Right ventricle myocardium inferior (tissue), 1 donor: Measurements from ENCODE around the gene CCRL2. TPM values are rescaled to one million over a fixed set of nuclear protein-coding genes. Genes with fewer than 3 reads are reported as not detected.
A peak's percentile ranks its signal among the peaks of the same experiment; 100 is the strongest.
"Not testable (repeated sequence)": the region's sequence is repeated elsewhere in the genome, so short reads cannot be mapped to it uniquely, and the experiment has no call there.

ENCODE experiments used
- ATAC-seq: fragments of 200-7000 bp; cut with Tn5 transposase; one replicate; pipeline ENCODE4 v1.9.1; 2020; ENCODE audit warnings: mild to moderate bottlenecking, moderate library complexity
- DNase-seq: peaks from one replicate; pipeline ENCODE4 v3.0.0; 2021; ENCODE audit errors: missing footprints
- intact Hi-C: fragments of 100-400 bp; cut with DNase I; formaldehyde crosslinking; loops from one replicate; pipeline ENCODE4 v1.11.0; 2022
- total RNA-seq: library from RNA; stranded (reverse); fragmentation: NEBNext Ultra II Directional; extraction: Animal tissue kit (Norgen Biotek cat#: 25700); gene quantifications from one replicate; pipeline ENCODE4 v1.2.1, GENCODE V29; 2021
- donor health status: DM: no; HTN: yes; CAD: no; lungs with severe emphysema.

Gene CCRL2
- total RNA-seq, 1 donor from 2014 or later: 1.2 TPM

DNA sequence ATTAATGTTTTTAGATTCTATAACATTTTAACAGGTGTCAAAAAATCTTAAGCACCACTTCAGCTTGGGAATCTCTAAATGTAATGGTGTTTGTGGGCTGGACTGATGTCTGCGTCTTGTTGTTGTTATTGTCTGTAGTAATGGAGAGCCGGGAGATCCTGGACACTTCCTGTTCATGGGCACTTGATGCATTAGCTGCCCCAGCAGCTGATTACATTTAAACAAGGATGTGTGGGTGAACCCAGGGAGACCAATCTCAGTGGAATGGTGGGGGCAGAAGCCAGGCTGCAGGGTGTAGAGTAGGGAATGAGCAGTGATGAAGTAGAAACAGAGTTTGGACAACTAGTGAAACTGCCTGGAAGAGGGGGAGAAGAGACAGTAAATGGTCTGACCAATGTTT lies 8.0 kb upstream of the CCRL2 start:
- intact Hi-C loops: no loop called here
- no peak for DNase-seq
- ATAC-seq: no peak

GRCh38 chr3:46399557-46399956 lies 7.5 kb upstream of the CCRL2 start:
- ATAC-seq: no peak
- DNase-seq: no peak
- intact Hi-C loops: no loop called here

DNA sequence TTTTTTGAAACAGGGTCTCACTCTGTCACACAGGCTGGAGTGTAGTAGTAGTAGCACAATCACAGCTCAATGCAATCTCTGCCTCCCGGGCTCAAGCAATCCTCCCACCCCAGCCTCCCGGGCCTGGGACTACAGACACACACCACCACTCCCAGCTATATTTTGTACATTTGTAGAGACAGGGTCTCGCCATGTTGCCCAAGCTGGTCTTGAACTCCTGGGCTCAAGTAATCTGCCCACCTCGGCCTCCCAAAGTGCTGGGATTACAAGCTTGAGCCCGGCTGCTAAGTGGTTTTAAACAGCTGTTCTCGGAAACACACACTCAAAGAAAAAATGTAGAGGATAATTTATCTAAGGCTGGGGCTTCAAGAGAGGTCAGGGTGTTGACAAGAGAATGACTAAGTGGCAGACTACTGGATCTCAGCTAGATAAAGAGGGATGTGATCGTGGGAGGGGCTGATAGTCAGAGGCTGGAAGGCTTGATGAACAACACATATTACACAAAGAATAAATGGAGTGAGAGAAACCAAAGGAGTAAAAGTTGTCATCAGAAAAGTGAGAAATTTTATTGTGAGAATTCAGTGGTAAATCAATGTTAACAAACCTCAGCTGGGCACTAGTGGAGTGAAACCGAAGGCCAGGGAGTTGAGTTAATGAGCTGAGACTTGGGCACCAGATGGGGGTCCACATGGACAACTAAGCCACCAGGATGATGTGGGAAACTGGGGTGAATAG lies 6.9 kb upstream of the CCRL2 start:
- no peak for ATAC-seq
- intact Hi-C loops: no loop called here
- no peak for DNase-seq

GRCh38 chr3:46400846-46401245 lies 6.2 kb upstream of the CCRL2 start:
- no peak for ATAC-seq
- DNase-seq: no peak
- intact Hi-C loops: no loop called here

- DNase-seq (no peak), ATAC-seq (no peak)
- intact Hi-C loops: no loop called here
These were observed 5.5 kb upstream of the CCRL2 start for GRCh38 chr3:46401579-46401978.

DNA sequence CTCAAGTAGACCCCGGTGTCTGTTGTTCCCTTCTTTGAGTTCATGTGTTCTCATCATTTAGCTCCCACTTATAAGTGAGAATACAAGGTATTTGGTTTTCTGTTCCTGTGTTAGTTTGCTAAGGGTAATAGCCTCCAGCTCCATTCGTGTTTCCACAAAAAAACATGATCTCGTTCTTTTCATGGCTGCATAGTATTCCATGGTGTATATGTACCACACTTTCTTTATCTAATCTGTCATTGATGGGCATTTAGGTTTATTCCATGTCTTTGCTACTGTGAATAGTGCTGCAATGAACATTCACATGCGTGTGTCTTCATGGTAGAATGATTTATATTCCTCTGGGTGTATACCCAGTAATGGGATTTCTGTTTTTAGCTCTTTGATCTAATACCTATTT lies 4.2 kb upstream of the CCRL2 start:
- ATAC-seq, DNase-seq, intact Hi-C loops: not testable (repeated sequence)

DNA sequence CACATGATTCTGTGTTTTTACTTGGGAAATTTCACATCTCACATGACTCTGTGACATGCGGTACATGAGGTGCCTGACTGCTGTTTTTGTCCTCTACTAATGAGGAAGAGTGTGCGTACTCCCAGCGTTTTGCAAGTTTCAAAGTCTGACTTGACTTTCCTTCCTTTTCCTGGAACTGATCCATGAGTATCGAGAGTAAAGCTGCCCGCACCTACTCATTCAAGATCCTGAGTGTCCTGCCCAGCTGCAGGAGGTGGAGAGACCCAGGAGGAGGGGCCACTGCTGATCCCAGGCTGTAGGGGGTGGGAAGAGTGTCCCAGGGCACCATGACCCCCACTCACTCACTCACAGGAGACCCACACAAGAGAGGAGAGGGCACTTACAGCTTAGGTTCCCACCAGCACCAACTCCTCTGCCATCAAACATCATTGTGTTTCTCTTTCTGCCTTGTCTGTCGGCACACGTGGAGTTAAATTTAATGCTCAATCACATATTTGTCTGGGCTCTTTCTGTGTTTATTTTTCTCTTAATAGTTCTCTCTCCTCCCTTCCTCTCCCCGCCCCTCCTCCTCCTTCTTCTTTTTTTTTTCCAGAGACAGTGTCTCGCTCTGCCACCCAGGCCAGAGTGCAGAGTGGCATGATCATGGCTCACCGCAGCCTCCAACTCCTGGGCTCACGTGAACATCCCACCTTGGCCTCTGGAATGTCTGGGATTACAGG lies 1.6 kb upstream of the CCRL2 start:
- ATAC-seq: no peak

DNA sequence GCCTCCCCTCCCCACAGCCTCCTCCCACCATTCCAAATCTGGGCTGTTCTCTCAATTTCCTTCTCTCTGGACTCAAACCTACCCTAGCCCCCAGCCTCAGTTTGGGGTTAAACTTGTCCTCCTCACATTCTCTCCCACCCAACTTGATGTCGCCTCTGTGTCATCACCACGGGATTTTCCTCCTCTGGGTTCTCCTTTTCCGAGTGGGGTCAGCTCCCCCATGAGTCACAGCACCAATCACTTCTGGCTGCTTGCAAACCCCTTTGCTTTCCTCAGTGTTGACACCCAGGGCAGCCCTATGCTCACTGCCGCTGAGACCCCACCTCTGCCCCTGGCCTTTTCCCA lies 644 bp upstream of the CCRL2 start:
- ATAC-seq (no peak), DNase-seq (no peak)
- intact Hi-C loops: no loop called here

More for the DNA sequence above, 1.6 kb upstream of the CCRL2 start:
- no peak for DNase-seq
- intact Hi-C loops: no loop called here

GRCh38 chr3:46407970-46408369 lies 911 bp downstream of the CCRL2 start:
- ATAC-seq (peak; percentile 74), DNase-seq (no peak)
- intact Hi-C loops: no loop called here

- DNase-seq (no peak), ATAC-seq (no peak)
- intact Hi-C loops: no loop called here
These were observed 1.8 kb downstream of the CCRL2 start for GRCh38 chr3:46408853-46409252.

DNA sequence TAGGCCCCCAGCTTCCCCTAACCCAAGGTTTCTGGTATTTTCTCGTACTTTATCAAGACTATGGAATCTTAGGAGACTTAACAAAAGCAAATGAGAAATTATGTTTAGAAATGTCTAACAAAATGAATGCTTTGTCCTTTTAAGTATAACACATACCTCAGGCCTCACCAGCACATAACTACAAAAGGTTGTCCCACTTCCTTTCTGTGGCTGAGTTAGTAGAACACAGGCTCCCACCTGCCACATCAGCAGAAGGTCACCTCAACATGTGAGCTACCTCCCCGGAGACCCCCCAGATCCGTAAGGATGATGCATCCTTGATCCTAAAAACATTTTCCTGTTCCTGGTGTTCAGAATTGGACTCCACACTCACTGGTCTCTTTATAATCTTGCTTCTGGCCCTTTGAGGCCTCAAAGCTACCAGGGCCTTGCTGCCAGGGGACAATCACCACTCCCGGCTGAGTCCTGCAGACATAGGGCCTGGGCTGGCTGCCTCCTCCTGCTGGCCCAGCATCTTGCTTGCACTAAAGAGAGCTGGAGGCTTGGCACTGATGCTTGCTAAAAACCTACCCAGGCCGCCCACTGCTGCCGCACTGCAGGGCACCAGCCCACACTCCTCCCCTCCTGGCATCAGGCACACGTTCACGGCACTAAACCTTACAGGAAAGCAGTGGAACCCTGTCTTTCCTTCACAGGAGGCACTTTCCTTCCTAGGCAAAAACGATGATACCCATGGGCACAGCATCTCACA lies 2.9 kb downstream of the CCRL2 start:
- DNase-seq (peak; percentile 76), ATAC-seq (peak; percentile 48)
- intact Hi-C loops: no loop called here

- intact Hi-C loops: no loop called here
- DNase-seq (no peak), ATAC-seq (no peak)
These were observed 3.6 kb downstream of the CCRL2 start for GRCh38 chr3:46410669-46411068.

GRCh38 chr3:46411271-46411670 lies 4.2 kb downstream of the CCRL2 start:
- intact Hi-C loops: no loop called here
- ATAC-seq (no peak), DNase-seq (no peak)

- DNase-seq: no peak
- ATAC-seq: no peak
- intact Hi-C loops: no loop called here
These were observed 5.8 kb downstream of the CCRL2 start for GRCh38 chr3:46412786-46413298.

DNA sequence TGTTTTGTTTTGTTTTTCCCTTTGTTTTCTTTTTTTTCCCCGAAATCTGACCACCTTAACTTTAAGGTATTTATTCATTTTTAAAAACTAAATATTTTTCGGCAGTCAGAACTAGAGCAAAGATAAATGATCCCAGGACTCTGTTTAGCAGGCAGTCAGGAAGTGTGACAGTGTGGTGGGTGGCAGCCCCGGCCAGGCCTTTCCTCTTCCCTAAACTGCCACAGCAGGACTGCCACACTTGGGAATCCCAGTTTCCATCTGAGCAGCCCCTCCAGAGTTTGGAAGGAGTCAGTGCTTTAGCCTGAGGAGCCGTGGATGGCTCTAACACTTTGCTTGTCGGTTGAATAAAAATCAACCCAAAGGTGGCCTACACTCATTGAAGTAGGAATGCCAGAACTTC lies 6.9 kb downstream of the CCRL2 start:
- DNase-seq (no peak), ATAC-seq (no peak)
- intact Hi-C loops: no loop called here

- no peak for ATAC-seq
- intact Hi-C loops: no loop called here
- DNase-seq: no peak
These were observed 7.7 kb downstream of the CCRL2 start for GRCh38 chr3:46414739-46415138.

DNA sequence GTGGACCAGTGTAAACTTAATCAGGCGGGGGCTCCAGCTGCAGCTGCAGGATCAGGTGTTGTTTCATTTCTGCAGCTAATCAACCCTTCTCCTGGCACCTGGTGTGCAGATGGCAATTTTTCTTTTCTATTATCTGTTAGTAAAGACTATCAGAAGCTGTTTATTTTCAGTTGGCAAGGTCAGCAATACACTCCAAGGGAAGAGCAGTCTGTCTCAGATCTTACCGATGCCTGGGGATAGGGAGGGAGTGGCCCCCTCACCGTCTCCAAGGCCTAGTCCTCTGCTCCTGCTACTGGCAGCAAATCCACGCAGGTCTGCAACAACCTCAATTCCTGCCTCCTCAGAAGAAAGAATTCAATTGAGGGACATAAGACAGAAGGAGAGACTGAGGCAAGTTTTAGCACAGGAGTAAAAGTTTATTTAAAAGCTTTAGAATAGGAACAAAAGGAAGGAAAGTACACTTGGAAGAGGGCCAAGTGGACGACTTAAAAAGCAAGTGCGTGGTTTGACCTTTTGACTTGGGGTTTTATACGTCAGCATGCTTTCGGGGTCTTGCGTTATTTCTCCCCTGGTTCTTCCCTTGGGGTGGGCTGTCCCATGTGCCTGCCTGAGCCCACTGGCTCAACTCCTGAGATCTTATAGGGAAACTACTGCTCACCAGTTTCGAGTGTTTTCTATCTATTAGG lies 9.2 kb downstream of the CCRL2 start:
- intact Hi-C loops: no loop called here
- DNase-seq (no peak), ATAC-seq (no peak)

- intact Hi-C loops: no loop called here
- ATAC-seq (peak; percentile 51), DNase-seq (no peak)
These were observed 9.9 kb downstream of the CCRL2 start for GRCh38 chr3:46416811-46417510.
